GM21717 (cell line): ENCODE results near the gene NCKAP5L.
A peak's percentile ranks its signal among the peaks of the same experiment; 100 is the strongest.
"Not testable (repeated sequence)": the region's sequence is repeated elsewhere in the genome, so short reads cannot be mapped to it uniquely, and the experiment has no call there.

Experiments
- ATAC-seq: cut with Tn5 transposase; IDR thresholded peaks from one replicate; pipeline ENCODE4 v1.9.1; 2021; ENCODE audit warnings: mild to moderate bottlenecking, moderate library complexity; ENCODE audit not compliant: unreplicated experiment

The NCKAP5L gene

GRCh38 chr12:49866859-49867569, 38.8 kb upstream of the NCKAP5L start:
- ATAC-seq: no peak

GRCh38 chr12:49865782-49866135, 37.5 kb upstream of the NCKAP5L start:
- no peak for ATAC-seq

- no peak for ATAC-seq
These were observed 37.0 kb upstream of the NCKAP5L start for GRCh38 chr12:49865109-49865781.

GRCh38 chr12:49864798-49865090, 36.5 kb upstream of the NCKAP5L start:
- no peak for ATAC-seq

- ATAC-seq: no peak
These were observed 36.0 kb upstream of the NCKAP5L start for GRCh38 chr12:49863946-49864797.

GRCh38 chr12:49860921-49861320, 32.7 kb upstream of the NCKAP5L start:
- not testable (repeated sequence) for ATAC-seq

GRCh38 chr12:49855890-49856289, 27.7 kb upstream of the NCKAP5L start:
- not testable (repeated sequence) for ATAC-seq

GRCh38 chr12:49854976-49855375, 26.8 kb upstream of the NCKAP5L start:
- ATAC-seq: no peak

- ATAC-seq: no peak
These were observed 25.5 kb upstream of the NCKAP5L start for GRCh38 chr12:49853671-49854070.

GRCh38 chr12:49847161-49847560, 18.9 kb upstream of the NCKAP5L start:
- no peak for ATAC-seq

- no peak for ATAC-seq
These were observed 17.8 kb upstream of the NCKAP5L start for GRCh38 chr12:49846032-49846431.

- ATAC-seq: no peak
These were observed 15.7 kb upstream of the NCKAP5L start for GRCh38 chr12:49843876-49844437.

- ATAC-seq: no peak
These were observed 15.2 kb upstream of the NCKAP5L start for GRCh38 chr12:49843411-49843810.

- ATAC-seq: peak; percentile 81
These were observed 14.5 kb upstream of the NCKAP5L start, which contains the start of gene BCDIN3D for GRCh38 chr12:49842519-49843352. Gene BCDIN3D, minus strand, starts transcription at chr12:49843106. Its CDS starts 19 bp downstream, at chr12:49843087.

GRCh38 chr12:49838973-49839633, 10.9 kb upstream of the NCKAP5L start:
- no peak for ATAC-seq

- no peak for ATAC-seq
These were observed 4.7 kb upstream of the NCKAP5L start for GRCh38 chr12:49832836-49833421.

- ATAC-seq: no peak
These were observed 3.5 kb upstream of the NCKAP5L start for GRCh38 chr12:49831717-49832116.

GRCh38 chr12:49827401-49828099, 663 bp downstream of the NCKAP5L start:
- no peak for ATAC-seq

GRCh38 chr12:49827051-49827400, 1.2 kb downstream of the NCKAP5L start:
- no peak for ATAC-seq
